GM21360 (cell line): ENCODE measurements around the gene FNDC5.
A peak's percentile ranks its signal among the peaks of the same experiment; 100 is the strongest.

Experiments
- ATAC-seq: cut with Tn5 transposase; IDR thresholded peaks from one replicate; pipeline ENCODE4 v1.9.1; 2021; ENCODE audit warnings: mild to moderate bottlenecking, moderate library complexity; ENCODE audit not compliant: unreplicated experiment

FNDC5 gene

GRCh38 chr1:32817815-32818786 lies 52.6 kb downstream of the FNDC5 start:
- ATAC-seq, result peak; percentile 13

- peak; percentile 82 for ATAC-seq
These were observed 53.4 kb downstream of the FNDC5 start, which contains the start of the genes S100PBP and YARS1 for GRCh38 chr1:32817159-32817814. TSS of gene S100PBP (plus strand) at chr1:32817653. CDS start at chr1:32826100, 8,447 bp downstream. TSS of gene YARS1 (minus strand) at chr1:32817358. CDS start at chr1:32817244, 114 bp downstream.

- ATAC-seq, result no peak
These were observed 54.0 kb downstream of the FNDC5 start for GRCh38 chr1:32816676-32817158.

GRCh38 chr1:32813941-32814739 lies 56.6 kb downstream of the FNDC5 start:
- ATAC-seq, result no peak
